SK-N-SH (cell line): ENCODE measurements around the gene TNFRSF14. TPM values are rescaled to one million over a fixed set of nuclear protein-coding genes. Genes with fewer than 3 reads are reported as not detected.

Experiments
- CTCF ChIA-PET: fragments of 300-600, 350-600 bp; formaldehyde crosslinking; extraction: SDS; loops from one replicate; lab custom pipeline; 2021; lab: Yijun Ruan, JAX
- POLR2A ChIA-PET: fragments of 350-600 bp; sonication (Branson Sonifier 250); formaldehyde crosslinking; extraction: SDS; loops from one replicate; lab custom pipeline; 2020; ENCODE audit warnings: antibody characterized with exemption, inconsistent platforms; lab: Yijun Ruan, JAX
- DNase-seq: peaks from one replicate; pipeline ENCODE4 v3.0.0; 2012
- H2AFZ ChIP-seq: fragments of 200-600 bp; sonication (generic); 2 replicates; pipeline ENCODE4 v1.8.1; 2016; ENCODE audit warnings: antibody characterized with exemption, mild to moderate bottlenecking, low read depth
- H3F3A ChIP-seq: fragments of 200-600 bp; sonication (generic); replicated peaks from 2 replicates; pipeline ENCODE3; 2016; ENCODE audit warnings: antibody characterized with exemption, mild to moderate bottlenecking; ENCODE audit not compliant: insufficient read depth
- H3K27ac ChIP-seq, 2 experiments: fragments of 200-500 bp in 1 of 2; fragments of 200-600 bp in 1 of 2; sonication (Bioruptor generic) in 1 of 2; sonication (generic), shearing (Covaris generic) in 1 of 2; 2 replicates each; pipeline versions ENCODE4 v1.5.1 to v1.6.1; 2014 to 2016; ENCODE audit warnings: low read depth in 2 of 2, inconsistent platforms in 1 of 2, low read length in 1 of 2, mild to moderate bottlenecking in 1 of 2, mixed read lengths in 1 of 2
- H3K27me3 ChIP-seq: fragments of 200-600 bp; sonication (generic), shearing (Covaris generic); 2 replicates; pipeline ENCODE4 v1.6.1; 2016; ENCODE audit warnings: mixed run types; ENCODE audit not compliant: insufficient read depth
- H3K36me3 ChIP-seq, 2 experiments: fragments of 200-500 bp in 1 of 2; fragments of 200-600 bp in 1 of 2; sonication (Bioruptor generic) in 1 of 2; sonication (generic) in 1 of 2; replicated peaks in 1 of 2; 2 replicates each; pipeline versions ENCODE3 to v1.5.1; 2014 to 2016; ENCODE audit warnings: low read length in 1 of 2, mild to moderate bottlenecking in 1 of 2; ENCODE audit not compliant: insufficient read depth in 2 of 2, control insufficient read depth in 1 of 2
- H3K4me1 ChIP-seq, 2 experiments: fragments of 200-500 bp in 1 of 2; fragments of 200-600 bp in 1 of 2; sonication (Bioruptor generic) in 1 of 2; sonication (generic), shearing (Covaris generic) in 1 of 2; 2 replicates each; pipeline versions ENCODE4 v1.5.1 to v1.6.1; 2014 to 2016; ENCODE audit warnings: low read depth in 1 of 2, low read length in 1 of 2, mixed run types in 1 of 2; ENCODE audit not compliant: insufficient read depth in 2 of 2, control insufficient read depth in 1 of 2
- H3K4me2 ChIP-seq: fragments of 200-600 bp; sonication (generic), shearing (Covaris generic); 2 replicates; pipeline ENCODE4 v1.6.1; 2017; ENCODE audit warnings: mixed run types
- H3K4me3 ChIP-seq, 2 experiments: fragments of 200-500 bp in 1 of 2; fragments of 200-600 bp in 1 of 2; sonication (Bioruptor generic) in 1 of 2; sonication (generic), shearing (Covaris generic) in 1 of 2; 2 replicates each; pipeline versions ENCODE4 v1.5.1 to v1.8.1; 2014 to 2016; ENCODE audit warnings: low read depth in 2 of 2, inconsistent platforms in 1 of 2, low read length in 1 of 2, mild to moderate bottlenecking in 1 of 2, mixed read lengths in 1 of 2, moderate library complexity in 1 of 2
- H3K79me2 ChIP-seq: fragments of 200-600 bp; sonication (generic); 2 replicates; pipeline ENCODE4 v1.8.1; 2017; ENCODE audit warnings: mild to moderate bottlenecking; ENCODE audit not compliant: insufficient read depth
- H3K9ac ChIP-seq: fragments of 200-600 bp; sonication (generic); 2 replicates; pipeline ENCODE4 v1.6.1; 2017; ENCODE audit warnings: mixed run types
- H3K9me2 ChIP-seq: fragments of 200-600 bp; sonication (generic); 2 replicates; pipeline ENCODE4 v1.6.1; 2017; ENCODE audit warnings: mixed run types
- H3K9me3 ChIP-seq: fragments of 200-600 bp; sonication (generic); 2 replicates; pipeline ENCODE4 v1.6.1; 2017; ENCODE audit warnings: mixed run types, mild to moderate bottlenecking, moderate library complexity
- H4K20me1 ChIP-seq: fragments of 200-600 bp; sonication (generic); 2 replicates; pipeline ENCODE4 v1.6.1; 2017; ENCODE audit warnings: mild to moderate bottlenecking, mixed run types; ENCODE audit not compliant: insufficient read depth
- EP300 ChIP-seq, 2 experiments: IDR thresholded peaks; 2 replicates each; pipeline versions ENCODE4 v1.4.0 to v1.6.1; 2012; ENCODE audit warnings: borderline replicate concordance in 1 of 2, low read depth in 1 of 2, low read length in 1 of 2
- FOSL2 ChIP-seq: IDR thresholded peaks from 2 replicates; pipeline ENCODE4 v1.4.0; 2012; ENCODE audit warnings: low read depth, mild to moderate bottlenecking, moderate library complexity, borderline replicate concordance
- FOXJ3 ChIP-seq: sonication (generic); formaldehyde crosslinking; IDR thresholded peaks from 2 replicates; pipeline ENCODE4 v1.5.1; 2020; ENCODE audit warnings: mild to moderate bottlenecking, missing genetic modification reagents
- FOXM1 ChIP-seq: IDR thresholded peaks from 2 replicates; pipeline ENCODE4 v1.4.0; 2012; ENCODE audit warnings: low read depth, mild to moderate bottlenecking
- GATA2 ChIP-seq: sonication (generic); formaldehyde crosslinking; IDR thresholded peaks from 2 replicates; pipeline ENCODE4 v1.5.0; 2020; ENCODE audit warnings: mild to moderate bottlenecking, missing genetic modification reagents
- IRF3 ChIP-seq: fragments of 150-350 bp; IDR thresholded peaks from 2 replicates; pipeline ENCODE4 v1.6.1; 2016; ENCODE audit warnings: mild to moderate bottlenecking, low read depth, low read length
- JUND ChIP-seq: IDR thresholded peaks from 2 replicates; pipeline ENCODE4 v1.4.0; 2012
- MXI1 ChIP-seq: IDR thresholded peaks from 2 replicates; pipeline ENCODE4 v1.6.1; 2012; ENCODE audit warnings: mild to moderate bottlenecking, low read depth, low read length, improper control_type of control experiment
- NFIC ChIP-seq: IDR thresholded peaks from 2 replicates; pipeline ENCODE4 v1.4.0; 2012; ENCODE audit warnings: borderline replicate concordance
- NRF1 ChIP-seq: IDR thresholded peaks from 2 replicates; pipeline ENCODE4 v1.6.1; 2012; ENCODE audit warnings: low read depth, mild to moderate bottlenecking, low read length
- RFX5 ChIP-seq: IDR thresholded peaks from 2 replicates; pipeline ENCODE4 v1.6.1; 2012; ENCODE audit warnings: mild to moderate bottlenecking, improper control_type of control experiment, low read length
- TCF12 ChIP-seq: IDR thresholded peaks from 2 replicates; pipeline ENCODE4 v1.4.0; 2012
- USF1 ChIP-seq: IDR thresholded peaks from 2 replicates; pipeline ENCODE4 v1.4.0; 2012; ENCODE audit warnings: low read depth, borderline replicate concordance
- WGBS: methylation state at CpG from one replicate; pipeline ENCODE4 v1.1.6; 2017; ENCODE audit warnings: low lambda C conversion rate; 5-methylcytosine and 5-hydroxymethylcytosine counted together
- polyA plus RNA-seq, 3 experiments: library from polyadenylated mRNA; depleted of rRNA; stranded (reverse); fragments of >200 nt; gene quantifications; 2 replicates each; pipeline ENCODE4 v1.2.3, GENCODE V29; 2012

The TNFRSF14 gene
- polyA plus RNA-seq, 1 of the 3 experiments (the other 2 are of a cell fraction) = 0.28 TPM

GRCh38 chr1:2592672-2593071 lies 36.5 kb downstream of the TNFRSF14 start:
- Histone ChIP-seq H3F3A (no peaks in the 10 kb centered on the region), H3K27ac (no peak overlapping the region), H3K4me3 (no peak overlapping the region), H2AFZ (no peak overlapping the region), H3K9me3 (no peaks in the 10 kb centered on the region), H4K20me1 (no peaks in the 10 kb centered on the region), H3K9ac (no peak overlapping the region), H3K4me1 (peaks cover 0 to 19% of the 10 kb centered on the region in 2 experiments; a peak in 2 of 4 replicates), H3K4me2 (no peak overlapping the region), H3K27me3 (no peaks in the 10 kb centered on the region), H3K79me2 (no peaks in the 10 kb centered on the region), H3K9me2 (no peaks in the 10 kb centered on the region), H3K36me3 (peaks cover 0 to 5% of the 10 kb centered on the region in 2 experiments)
- DNase-seq = peak; percentile 21
- POLR2A ChIA-PET = no interaction called here
- CTCF ChIA-PET = no interaction called here
- TF ChIP-seq IRF3 = no peak
- no peak for TF ChIP-seq FOXM1
- TF ChIP-seq RFX5 = no peak
- TF ChIP-seq GATA2 (CRISPR knock-in tag) = no peak
- no peak for TF ChIP-seq MXI1
- TF ChIP-seq FOXJ3 (CRISPR knock-in tag) = no peak
- TF ChIP-seq USF1 = no peak
- no peak for TF ChIP-seq NFIC
- TF ChIP-seq JUND = no peak
- no peak for TF ChIP-seq FOSL2
- TF ChIP-seq TCF12 = no peak
- no peak for TF ChIP-seq EP300 (IDR thresholded peaks at IDR 0.05; ENCODE audit: borderline replicate concordance in 1 of 2, low read depth in 1 of 2, low read length in 1 of 2)
- 79% methylated on average over 5 of the region's 15 CpGs for WGBS

- Histone ChIP-seq H3F3A (no peaks in the 10 kb centered on the region), H3K79me2 (no peaks in the 10 kb centered on the region), H3K4me2 (no peak overlapping the region), H3K27me3 (no peaks in the 10 kb centered on the region), H3K9me3 (no peaks in the 10 kb centered on the region), H3K9me2 (no peaks in the 10 kb centered on the region), H3K4me1 (peaks cover 0 to 12% of the 10 kb centered on the region in 2 experiments; a peak in 2 of 4 replicates), H3K9ac (no peak overlapping the region), H2AFZ (no peak overlapping the region), H4K20me1 (no peaks in the 10 kb centered on the region), H3K27ac (no peak overlapping the region), H3K36me3 (peaks cover 0 to 5% of the 10 kb centered on the region in 2 experiments), H3K4me3 (no peak overlapping the region)
- no peak for TF ChIP-seq TCF12
- no peak for TF ChIP-seq NRF1
- TF ChIP-seq USF1 = no peak
- TF ChIP-seq JUND = no peak
- ChIA-PET POLR2A (no interaction called here), CTCF (interaction anchor here (0.6 to 1.7 kb wide), 2 partner anchors 11 to 462 kb away, joined by 3 to 5 read pairs; no protein-coding TSS in a partner anchor)
- WGBS = 82% methylated on average over 12 of the region's 26 CpGs
- DNase-seq = peak; percentile 37
Measured at GRCh38 chr1:2593251-2593878, 37.2 kb downstream of the TNFRSF14 start.
